GM18519 (cell line): Measurements from ENCODE around the gene SCARB1.
"Not testable (repeated sequence)": the region's sequence is repeated elsewhere in the genome, so short reads cannot be mapped to it uniquely, and the experiment has no call there.

Source experiments
- ATAC-seq: cut with Tn5 transposase; IDR thresholded peaks from one replicate; pipeline ENCODE4 v1.9.1; 2021; ENCODE audit warnings: mild to moderate bottlenecking, moderate library complexity; ENCODE audit not compliant: unreplicated experiment, low FRiP score

Gene SCARB1

GRCh38 chr12:124863416-124864325 is at the start of gene SCARB1:
TSS of gene SCARB1 (minus strand) at chr12:124863864. CDS start at chr12:124863720, 144 bp downstream.
- ATAC-seq, result peak; percentile 56

GRCh38 chr12:124912529-124913287 is 49.0 kb upstream of the SCARB1 start:
- ATAC-seq, result not testable (repeated sequence)

GRCh38 chr12:124911521-124911920 is 47.9 kb upstream of the SCARB1 start:
- ATAC-seq, result not testable (repeated sequence)

GRCh38 chr12:124910561-124911478 is 47.2 kb upstream of the SCARB1 start:
- ATAC-seq, result no peak

- ATAC-seq, result no peak
Measured at GRCh38 chr12:124909831-124910560, 46.3 kb upstream of the SCARB1 start.

GRCh38 chr12:124906606-124907261 is 43.1 kb upstream of the SCARB1 start:
- peak; percentile 55 for ATAC-seq

- ATAC-seq, result no peak
Measured at GRCh38 chr12:124904306-124905098, 40.8 kb upstream of the SCARB1 start.

GRCh38 chr12:124902916-124903315 is 39.3 kb upstream of the SCARB1 start:
- peak; percentile 47 for ATAC-seq

GRCh38 chr12:124901003-124901402 is 37.3 kb upstream of the SCARB1 start:
- ATAC-seq, result no peak

GRCh38 chr12:124900345-124900795 is 36.7 kb upstream of the SCARB1 start:
- ATAC-seq, result not testable (repeated sequence)

- ATAC-seq, result no peak
Measured at GRCh38 chr12:124898923-124899294, 35.2 kb upstream of the SCARB1 start.

GRCh38 chr12:124898200-124898922 is 34.7 kb upstream of the SCARB1 start:
- no peak for ATAC-seq

- no peak for ATAC-seq
Measured at GRCh38 chr12:124896461-124896860, 32.8 kb upstream of the SCARB1 start.

- peak; percentile 64 for ATAC-seq
Measured at GRCh38 chr12:124893792-124894516, 30.3 kb upstream of the SCARB1 start.

GRCh38 chr12:124888260-124888659 is 24.6 kb upstream of the SCARB1 start:
- ATAC-seq, result no peak

- ATAC-seq, result not testable (repeated sequence)
Measured at GRCh38 chr12:124887766-124888165, 24.1 kb upstream of the SCARB1 start.
